GM19238 (cell line): ENCODE measurements around the gene RNF7.
"Not testable (repeated sequence)": the region's sequence is repeated elsewhere in the genome, so short reads cannot be mapped to it uniquely, and the experiment has no call there.

Source experiments
- DNase-seq: peaks from one replicate; pipeline ENCODE4 v3.0.0; 2011; ENCODE audit warnings: low spot score; ENCODE audit not compliant: insufficient read length

RNF7 gene

GRCh38 chr3:141735176-141735575 is 2.9 kb upstream of the RNF7 start:
- DNase-seq, result no peak

- DNase-seq, result no peak
These were observed 2.2 kb upstream of the RNF7 start for GRCh38 chr3:141735770-141736465.

GRCh38 chr3:141737093-141737492 is 1.0 kb upstream of the RNF7 start:
- DNase-seq, result no peak

DNA sequence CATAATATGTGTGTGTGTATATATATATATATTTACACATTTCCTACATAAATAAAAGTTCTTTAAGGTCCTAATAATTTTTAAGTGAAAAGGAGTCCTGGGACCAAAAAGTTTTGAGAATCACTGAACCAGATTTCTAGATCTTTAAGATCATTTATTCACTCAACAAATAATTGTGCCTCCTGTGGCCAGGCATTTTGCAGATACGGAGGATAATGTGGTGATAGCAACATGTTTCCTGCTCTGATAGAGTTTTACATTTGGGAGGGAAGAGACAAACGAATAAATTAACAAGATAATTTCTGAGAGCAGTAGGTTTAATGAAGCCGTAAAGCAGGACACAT is 448 bp upstream of the RNF7 start:
- DNase-seq, result no peak

DNA sequence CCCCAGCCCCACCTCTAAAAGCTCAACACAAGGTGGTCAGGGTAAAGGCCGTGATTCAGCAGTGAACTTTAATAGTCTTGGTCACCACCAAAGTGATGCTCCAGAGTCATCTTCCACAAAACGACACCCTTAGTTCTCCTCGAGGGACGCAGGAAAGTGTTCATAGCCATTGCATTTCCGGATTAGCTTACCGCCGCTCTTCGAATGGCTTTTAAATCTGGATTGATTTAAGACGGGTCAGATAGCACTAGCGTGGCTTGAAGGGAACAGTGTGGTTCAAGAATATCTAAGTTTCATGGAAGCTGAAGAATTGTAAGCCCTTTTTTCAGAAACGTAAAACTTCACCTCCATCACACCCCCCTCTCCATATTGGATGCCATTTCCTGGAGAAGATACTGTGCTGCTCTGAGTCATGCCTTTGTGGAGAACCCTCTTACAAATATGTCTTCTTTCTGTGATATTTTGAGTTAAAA is 829 bp downstream of the RNF7 start:
- no peak for DNase-seq

DNA sequence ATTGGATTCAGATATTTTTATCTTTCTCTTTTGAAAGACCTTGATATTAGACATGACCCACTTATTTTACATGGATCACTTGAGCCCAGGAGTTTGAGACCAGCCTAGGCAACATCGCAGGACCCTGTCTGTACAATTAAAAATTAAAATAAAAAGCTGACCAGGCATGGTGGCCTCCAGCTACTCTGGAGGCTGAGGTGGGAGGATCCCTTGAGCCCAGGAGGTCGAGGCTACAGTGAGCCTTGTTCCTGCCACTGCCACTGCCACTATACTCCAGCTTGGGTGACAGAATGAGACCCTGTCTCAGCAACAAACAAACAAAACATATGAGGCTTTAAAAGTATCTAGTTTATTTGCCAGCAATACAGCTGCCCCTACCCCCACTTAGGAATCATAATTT is 1.6 kb downstream of the RNF7 start:
- no peak for DNase-seq

DNA sequence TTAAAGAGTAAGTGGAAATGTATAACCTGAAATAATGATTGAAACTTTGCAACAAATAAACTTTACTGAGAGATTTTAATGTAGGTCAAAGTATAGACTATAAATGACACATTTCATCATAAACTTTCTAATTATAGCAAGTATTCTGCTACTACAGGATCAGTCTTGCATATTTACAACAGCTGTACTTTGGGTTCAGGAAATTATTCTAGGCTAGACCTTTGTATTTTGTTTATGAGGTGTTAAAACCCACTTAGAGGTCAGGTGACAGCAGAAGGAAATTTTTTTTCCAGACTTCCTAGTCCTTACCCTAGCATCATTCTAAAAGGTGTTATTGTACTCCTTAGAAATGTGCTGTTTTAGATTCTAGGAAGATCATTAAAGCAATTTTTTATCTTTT is 2.3 kb downstream of the RNF7 start:
- no peak for DNase-seq

GRCh38 chr3:141743305-141743704 is 5.2 kb downstream of the RNF7 start:
- DNase-seq, result no peak

GRCh38 chr3:141746962-141747361 is 8.9 kb downstream of the RNF7 start:
- DNase-seq, result no peak

DNA sequence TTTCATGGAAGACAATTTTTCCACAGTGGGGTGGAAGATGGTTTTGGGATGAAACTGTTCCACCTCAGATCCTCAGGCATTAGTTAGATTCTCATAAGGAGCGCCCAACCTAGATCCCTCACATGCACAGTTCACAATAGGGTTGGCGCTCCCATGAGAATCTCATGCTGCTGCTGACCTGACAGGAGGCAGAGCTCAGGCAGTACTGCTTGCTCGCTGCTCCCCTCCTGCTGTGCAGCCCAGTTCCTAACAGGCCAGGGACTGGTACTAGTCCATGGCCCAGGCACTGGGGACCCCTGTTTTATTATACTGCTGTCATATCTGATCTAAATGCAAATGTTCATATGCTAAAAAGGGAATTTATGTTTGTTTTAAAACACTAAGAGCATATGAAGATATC is 15.3 kb downstream of the RNF7 start:
- no peak for DNase-seq

- DNase-seq, result no peak
These were observed 15.9 kb downstream of the RNF7 start for GRCh38 chr3:141754032-141754431.

DNA sequence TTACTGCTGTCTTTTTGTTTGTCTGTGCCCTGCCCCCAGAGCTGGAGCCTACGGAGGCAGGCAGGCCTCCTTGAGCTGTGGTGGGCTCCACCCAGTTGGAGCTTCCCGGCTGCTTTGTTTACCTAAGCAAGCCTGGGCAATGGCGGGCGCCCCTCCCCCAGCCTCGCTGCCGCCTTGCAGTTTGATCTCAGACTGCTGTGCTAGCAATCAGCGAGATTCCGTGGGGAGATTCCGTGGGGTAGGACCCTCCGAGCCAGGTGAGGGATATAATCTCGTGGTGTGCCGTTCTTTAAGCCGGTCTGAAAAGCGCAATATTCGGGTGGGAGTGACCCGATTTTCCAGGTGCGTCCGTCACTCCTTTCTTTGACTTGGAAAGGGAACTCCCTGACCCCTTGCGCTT is 24.5 kb downstream of the RNF7 start:
- not testable (repeated sequence) for DNase-seq

DNA sequence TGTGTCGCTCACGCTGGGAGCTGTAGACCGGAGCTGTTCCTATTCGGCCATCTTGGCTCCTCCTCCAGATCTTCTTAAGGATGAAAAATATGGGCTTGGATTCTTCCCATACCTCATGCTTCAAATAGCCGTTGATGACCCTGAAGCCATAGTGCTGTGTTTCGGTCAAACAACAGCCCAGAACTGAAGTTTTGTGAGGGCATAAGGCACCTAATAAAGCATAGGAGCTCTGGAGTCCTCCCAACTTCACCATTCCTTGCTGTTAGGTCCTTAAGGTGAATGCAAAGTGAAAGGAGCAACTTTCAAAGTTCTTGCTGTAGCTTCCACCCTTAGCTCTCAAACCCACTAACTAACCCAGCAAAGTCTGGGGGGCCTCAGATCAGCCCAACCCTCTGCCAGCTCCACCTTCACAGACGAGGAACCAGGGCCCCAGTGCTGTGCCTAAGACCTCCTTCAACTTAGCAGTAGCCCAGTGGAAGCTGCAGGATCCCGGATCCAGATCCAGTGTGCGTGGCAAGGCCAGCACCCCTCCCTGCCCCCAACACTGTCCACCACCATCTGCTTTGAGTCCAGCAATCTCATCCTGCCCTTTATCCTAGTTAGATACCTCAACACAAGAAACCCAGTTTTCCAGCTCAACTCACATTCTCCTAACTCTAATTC is 25.1 kb downstream of the RNF7 start, which contains the start of gene GRK7:
Gene GRK7, plus strand, starts transcription at position 321 of the 663 bp plus-strand sequence. CDS start 14,877 bp downstream, outside the sequence.
- no peak for DNase-seq

- no peak for DNase-seq
These were observed 25.9 kb downstream of the RNF7 start for GRCh38 chr3:141764045-141764444.

GRCh38 chr3:141764465-141764864 is 26.4 kb downstream of the RNF7 start:
- DNase-seq, result no peak

GRCh38 chr3:141764986-141765385 is 26.9 kb downstream of the RNF7 start:
- DNase-seq, result no peak

DNA sequence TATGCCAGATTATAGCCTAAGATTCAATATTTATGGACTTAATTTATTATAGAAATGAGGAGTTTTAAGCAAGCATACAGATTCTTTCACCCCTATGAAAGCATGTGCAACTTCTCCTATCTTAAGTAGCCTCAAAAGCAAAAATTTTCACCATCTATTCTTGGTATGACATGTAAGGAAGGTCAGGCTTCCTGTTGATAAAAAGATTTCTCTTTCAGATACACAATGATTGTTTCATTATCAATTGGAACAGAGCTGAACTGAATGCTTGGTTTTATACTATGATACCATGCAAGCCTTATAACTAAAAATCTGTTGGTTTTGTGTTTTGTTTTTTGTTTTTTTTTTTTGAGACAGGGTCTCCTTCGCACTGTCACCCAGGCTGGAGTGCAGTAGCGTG is 29.0 kb downstream of the RNF7 start:
- no peak for DNase-seq

- DNase-seq, result no peak
These were observed 31.3 kb downstream of the RNF7 start for GRCh38 chr3:141769221-141769894.

- DNase-seq, result no peak
These were observed 35.6 kb downstream of the RNF7 start for GRCh38 chr3:141773676-141774075.

GRCh38 chr3:141776376-141776775 is 38.3 kb downstream of the RNF7 start:
- DNase-seq, result no peak

DNA sequence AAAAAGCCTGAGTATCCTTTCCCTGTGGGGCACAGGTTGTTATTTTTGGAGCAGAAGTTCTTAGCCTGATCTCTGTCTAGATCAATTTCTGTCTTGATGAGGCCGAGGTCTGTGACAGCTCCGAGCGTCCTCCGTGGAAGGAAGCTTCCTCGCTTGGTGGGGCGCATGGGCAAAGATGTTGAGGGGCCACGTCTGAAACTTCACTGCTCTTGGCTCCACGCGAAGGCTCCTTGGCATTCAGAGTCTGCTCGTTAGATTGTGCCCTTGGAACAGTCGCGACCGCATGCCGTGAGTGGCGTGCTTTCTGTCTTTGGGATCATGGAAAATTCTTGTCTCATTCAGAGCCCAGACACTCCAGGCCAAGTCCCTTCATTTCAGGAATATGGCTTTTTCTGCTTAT is 38.8 kb downstream of the RNF7 start:
- no peak for DNase-seq

- DNase-seq, result no peak
These were observed 40.1 kb downstream of the RNF7 start for GRCh38 chr3:141777957-141778813.
